ENCODE measurements around the gene WDR12. TPM values are rescaled to one million over a fixed set of nuclear protein-coding genes. Genes with fewer than 3 reads are reported as not detected.

Gene WDR12
- total RNA-seq, 1 donor from 2014 or later, result 53.5 TPM

GRCh38 chr2:202831242-202832220 is 79.9 kb downstream of the WDR12 start:
- H3K4me1 Mint-ChIP-seq (ENCODE audit: low read depth, unreplicated experiment), result no peaks in the 10 kb centered on the region
- H3K27ac Mint-ChIP-seq (ENCODE audit: unreplicated experiment), result no peak overlapping the region
- no peak overlapping the region for H3K4me3 Mint-ChIP-seq (ENCODE audit: unreplicated experiment)
- DNase-seq, result peak; percentile 29
- no peaks in the 10 kb centered on the region for H3K36me3 Mint-ChIP-seq (ENCODE audit: unreplicated experiment)
- no peaks in the 10 kb centered on the region for H3K27me3 Mint-ChIP-seq (ENCODE audit: unreplicated experiment)
- no peaks in the 10 kb centered on the region for H3K9me3 Mint-ChIP-seq (ENCODE audit: unreplicated experiment)
- TF ChIP-seq CTCF (IDR thresholded peaks at IDR 0.05; ENCODE audit: partially characterized antibody, unreplicated experiment), result no peak

GRCh38 chr2:202824901-202825300 is 86.6 kb downstream of the WDR12 start:
- DNase-seq, result no peak
- H3K4me3 Mint-ChIP-seq (ENCODE audit: unreplicated experiment), result no peak overlapping the region
- H3K36me3 Mint-ChIP-seq (ENCODE audit: unreplicated experiment), result no peaks in the 10 kb centered on the region
- H3K4me1 Mint-ChIP-seq (ENCODE audit: low read depth, unreplicated experiment), result peaks cover 13% of the 10 kb centered on the region
- no peak overlapping the region for H3K27ac Mint-ChIP-seq (ENCODE audit: unreplicated experiment)
- no peaks in the 10 kb centered on the region for H3K9me3 Mint-ChIP-seq (ENCODE audit: unreplicated experiment)
- H3K27me3 Mint-ChIP-seq (ENCODE audit: unreplicated experiment), result no peaks in the 10 kb centered on the region
- TF ChIP-seq CTCF (IDR thresholded peaks at IDR 0.05; ENCODE audit: partially characterized antibody, unreplicated experiment), result no peak

Other genes with a start within 250 kb of the WDR12 start
- gene ICA1L, start 39.9 kb downstream of the WDR12 start, total RNA-seq (ENCODE audit: unreplicated experiment), result 12.0 TPM
- gene CARF, start 602 bp upstream of the WDR12 start, total RNA-seq (ENCODE audit: unreplicated experiment), result 9.1 TPM
- gene NBEAL1, start 103.2 kb upstream of the WDR12 start, total RNA-seq (ENCODE audit: unreplicated experiment), result 19.0 TPM

All from glutamatergic neuron (in vitro differentiated cells).